Gastrocnemius medialis (tissue), 4 donors: ENCODE measurements around the gene IL22. TPM values are rescaled to one million over a fixed set of nuclear protein-coding genes. Genes with fewer than 3 reads are reported as not detected.
"Not testable (repeated sequence)": the region's sequence is repeated elsewhere in the genome, so short reads cannot be mapped to it uniquely, and the experiment has no call there.

Experiments
- ATAC-seq, 2 donors: fragments of 150-250 bp; one replicate each; pipeline ENCODE4 v1.9.1; 2016
- DNase-seq, 2 donors: peaks; one replicate each; pipeline ENCODE4 v3.0.0-alpha.2; 2019
- H3K27ac ChIP-seq, 4 donors: fragments of 200-600 bp; sonication (generic); 1 replicate in 1 of 4; 2 replicates in 3 of 4; pipeline ENCODE4 v1.5.1; 2016 to 2018; ENCODE audit warnings: mild to moderate bottlenecking in 2 of 4, moderate library complexity in 1 of 4
- H3K27me3 ChIP-seq, 3 donors: fragments of 200-600 bp; sonication (generic) in 2 of 3; 1 replicate in 1 of 3; 2 replicates in 2 of 3; pipeline versions ENCODE4 v1.5.1 to v1.6.0; 2016 to 2019; ENCODE audit warnings: mild to moderate bottlenecking in 1 of 3, moderate library complexity in 1 of 3
- H3K36me3 ChIP-seq, 2 donors: fragments of 200-600 bp; sonication (generic) in 1 of 2; one replicate each; pipeline ENCODE4 v1.5.1; 2017 to 2018
- H3K4me1 ChIP-seq, 2 donors: fragments of 200-600 bp; sonication (generic) in 1 of 2; one replicate each; pipeline ENCODE4 v1.5.1; 2016 to 2017; ENCODE audit warnings: mild to moderate bottlenecking in 2 of 2
- H3K4me3 ChIP-seq, 4 donors: fragments of 200-600 bp; sonication (generic) in 3 of 4; 1 replicate in 1 of 4; 2 replicates in 3 of 4; pipeline ENCODE4 v1.5.1; 2016 to 2019; ENCODE audit warnings: mild to moderate bottlenecking in 2 of 4
- H3K9me3 ChIP-seq, 3 donors: fragments of 200-600 bp; sonication (generic) in 2 of 3; 1 replicate in 1 of 3; 2 replicates in 2 of 3; pipeline ENCODE4 v1.5.1; 2016 to 2019
- CTCF ChIP-seq, 5 experiments: fragments of 450-650 bp in 3 of 5; fragments of 200-600 bp in 2 of 5; sonication (generic) in 2 of 5; IDR thresholded peaks in 4 of 5; conservative IDR thresholded peaks in 1 of 5; 1 replicate in 4 of 5; 2 replicates in 1 of 5; pipeline ENCODE4 v1.5.1; 2016 to 2019; ENCODE audit warnings: antibody characterized with exemption in 5 of 5, mild to moderate bottlenecking in 3 of 5, moderate library complexity in 3 of 5
- POLR2A ChIP-seq, 2 donors: fragments of 450-650 bp; IDR thresholded peaks; one replicate each; pipeline ENCODE4 v1.6.1; 2017; ENCODE audit warnings: antibody characterized with exemption in 2 of 2, mild to moderate bottlenecking in 2 of 2, moderate library complexity in 2 of 2
- in situ Hi-C, 4 donors: fragments of 200-750 bp; cut with MboI; loops; one replicate each; pipeline versions ENCODE4 v1.15.0 to v1.8.0; 2017; ENCODE audit warnings: low sequenced_read_pairs in 4 of 4
- intact Hi-C: fragments of 100-400 bp; cut with DNase I; formaldehyde crosslinking; loops from one replicate; pipeline ENCODE4 v1.15.1; 2023; ENCODE audit warnings: low total_unique reads
- total RNA-seq, 4 donors: library from RNA; depleted of rRNA; stranded (reverse); fragments of >200 nt; gene quantifications; one replicate each; pipeline versions ENCODE4 v1.1.0 to v1.2.3, GENCODE V29; 2016

The IL22 gene
- total RNA-seq, 4 donors from 2014 or later: not detected

- intact Hi-C loops: loop anchor here (10.0 kb wide), 1 partner anchor 868 kb away; no protein-coding TSS in a partner anchor
- no peaks in the 10 kb centered on the region for H3K9me3 ChIP-seq
- H3K36me3 ChIP-seq: no peaks in the 10 kb centered on the region
- in situ Hi-C loops: loop anchor here in 2 of 4 donors (5.0 to 25.0 kb wide), 3 partner anchors 90 to 440 kb away; no protein-coding TSS in a partner anchor
- no peak overlapping the region for H3K27ac ChIP-seq
- no peak for TF ChIP-seq POLR2A (IDR thresholded peaks at IDR 0.05)
- no peak for TF ChIP-seq CTCF (IDR thresholded peaks at IDR 0.05 in 4 of 5, conservative IDR thresholded peaks at IDR 0.05 in 1 of 5)
- no peak overlapping the region for H3K4me3 ChIP-seq
- H3K27me3 ChIP-seq: no peaks in the 10 kb centered on the region
- H3K4me1 ChIP-seq: peaks cover 4 to 8% of the 10 kb centered on the region in 2 donors
- ATAC-seq: no peak
- DNase-seq: no peak
Observed at GRCh38 chr12:68222326-68222725, 31.1 kb downstream of the IL22 start.

GRCh38 chr12:68221497-68221896 is 31.9 kb downstream of the IL22 start:
- intact Hi-C loops: loop anchor here (10.0 kb wide), 1 partner anchor 867 kb away; no protein-coding TSS in a partner anchor

GRCh38 chr12:68210875-68211274 is 42.5 kb downstream of the IL22 start:
- H3K4me1 ChIP-seq: no peaks in the 10 kb centered on the region
- H3K9me3 ChIP-seq: no peaks in the 10 kb centered on the region
- no peak overlapping the region for H3K4me3 ChIP-seq
- H3K36me3 ChIP-seq: no peaks in the 10 kb centered on the region
- no peak overlapping the region for H3K27ac ChIP-seq
- ATAC-seq (no peak), DNase-seq (no peak)
- TF ChIP-seq POLR2A (IDR thresholded peaks at IDR 0.05) (no peak), CTCF (IDR thresholded peaks at IDR 0.05 in 4 of 5, conservative IDR thresholded peaks at IDR 0.05 in 1 of 5) (no peak)
- intact Hi-C loops (no loop called here), in situ Hi-C loops (loop anchor here in 1 of 4 donors (25.0 kb wide), 1 partner anchor 451 kb away; no protein-coding TSS in a partner anchor)
- no peaks in the 10 kb centered on the region for H3K27me3 ChIP-seq

More at GRCh38 chr12:68221497-68221896, 31.9 kb downstream of the IL22 start:
- ATAC-seq (no peak), DNase-seq (no peak)
- TF ChIP-seq POLR2A (IDR thresholded peaks at IDR 0.05) (no peak), CTCF (IDR thresholded peaks at IDR 0.05 in 4 of 5, conservative IDR thresholded peaks at IDR 0.05 in 1 of 5) (no peak)
- no peak overlapping the region for H3K4me3 ChIP-seq
- no peak overlapping the region for H3K27ac ChIP-seq
- H3K9me3 ChIP-seq: no peaks in the 10 kb centered on the region
- peaks cover 4 to 8% of the 10 kb centered on the region in 2 donors for H3K4me1 ChIP-seq
- H3K36me3 ChIP-seq: no peaks in the 10 kb centered on the region
- in situ Hi-C loops: loop anchor here in 2 of 4 donors (5.0 to 25.0 kb wide), 3 partner anchors 91 to 441 kb away; no protein-coding TSS in a partner anchor
- peaks cover 0 to 3% (median 0%) of the 10 kb centered on the region in 3 donors for H3K27me3 ChIP-seq

GRCh38 chr12:68209048-68209728 is 44.2 kb downstream of the IL22 start:
- in situ Hi-C loops: loop anchor here in 1 of 4 donors (25.0 kb wide), 1 partner anchor 453 kb away; no protein-coding TSS in a partner anchor
- not testable (repeated sequence) for H3K27me3 ChIP-seq

GRCh38 chr12:68207276-68207675 is 46.1 kb downstream of the IL22 start:
- intact Hi-C loops: no loop called here

More at GRCh38 chr12:68209048-68209728, 44.2 kb downstream of the IL22 start:
- H3K4me3 ChIP-seq, H3K27ac ChIP-seq, DNase-seq, H3K9me3 ChIP-seq, intact Hi-C loops, H3K36me3 ChIP-seq, ATAC-seq, H3K4me1 ChIP-seq: not testable (repeated sequence)

More at GRCh38 chr12:68207276-68207675, 46.1 kb downstream of the IL22 start:
- no peak overlapping the region for H3K27ac ChIP-seq
- no peaks in the 10 kb centered on the region for H3K36me3 ChIP-seq
- no peak overlapping the region for H3K4me3 ChIP-seq
- H3K4me1 ChIP-seq: no peaks in the 10 kb centered on the region
- TF ChIP-seq POLR2A (IDR thresholded peaks at IDR 0.05) (no peak), CTCF (IDR thresholded peaks at IDR 0.05 in 4 of 5, conservative IDR thresholded peaks at IDR 0.05 in 1 of 5) (no peak)
- no peaks in the 10 kb centered on the region for H3K27me3 ChIP-seq
- no peaks in the 10 kb centered on the region for H3K9me3 ChIP-seq
- ATAC-seq: no peak
- in situ Hi-C loops: loop anchor here in 1 of 4 donors (25.0 kb wide), 1 partner anchor 455 kb away; no protein-coding TSS in a partner anchor
- DNase-seq: no peak
